ENCODE results near the gene HABP4.

The HABP4 gene

GRCh38 chr9:96524764-96525163 lies 74.8 kb downstream of the HABP4 start:
- DNase-seq, result no peak

- no peak for DNase-seq
Observed at GRCh38 chr9:96532173-96532572, 82.2 kb downstream of the HABP4 start.

- DNase-seq, result no peak
Observed at GRCh38 chr9:96540106-96540505, 90.1 kb downstream of the HABP4 start.

All from NCI-H526 (cell line).